Stomach smooth muscle (tissue), 2 donors: ENCODE measurements around the gene FGF2.
A peak's percentile ranks its signal among the peaks of the same experiment; 100 is the strongest.
"Not testable (repeated sequence)": the region's sequence is repeated elsewhere in the genome, so short reads cannot be mapped to it uniquely, and the experiment has no call there.

ENCODE experiments used
- H3K27ac ChIP-seq: one replicate; pipeline ENCODE4 v1.7.0; 2013; ENCODE audit warnings: mild to moderate bottlenecking, low read length, inconsistent platforms
- H3K27me3 ChIP-seq, 2 donors: one replicate each; pipeline ENCODE4 v1.7.0; 2013; ENCODE audit warnings: low read length in 2 of 2; ENCODE audit not compliant: insufficient read depth in 2 of 2, control insufficient read depth in 1 of 2
- H3K36me3 ChIP-seq, 2 donors: one replicate each; pipeline ENCODE4 v1.7.0; 2013; ENCODE audit warnings: low read length in 2 of 2; ENCODE audit not compliant: control insufficient read depth in 2 of 2, insufficient read depth in 2 of 2
- H3K4me1 ChIP-seq: one replicate; pipeline ENCODE4 v1.7.0; 2013; ENCODE audit warnings: low read length; ENCODE audit not compliant: control insufficient read depth, insufficient read depth
- H3K4me3 ChIP-seq, 2 donors: one replicate each; pipeline ENCODE4 v1.7.0; 2013; ENCODE audit warnings: low read length in 2 of 2
- H3K9ac ChIP-seq, 2 donors: one replicate each; pipeline ENCODE4 v1.7.0; 2013; ENCODE audit warnings: low read length in 2 of 2, mild to moderate bottlenecking in 1 of 2
- H3K9me3 ChIP-seq, 2 donors: one replicate each; pipeline ENCODE4 v1.7.0; 2013; ENCODE audit warnings: low read length in 2 of 2; ENCODE audit not compliant: control insufficient read depth in 2 of 2
- donor health status: healthy.
- donor health status: Pancreatic carcinoma.

Gene FGF2

DNA sequence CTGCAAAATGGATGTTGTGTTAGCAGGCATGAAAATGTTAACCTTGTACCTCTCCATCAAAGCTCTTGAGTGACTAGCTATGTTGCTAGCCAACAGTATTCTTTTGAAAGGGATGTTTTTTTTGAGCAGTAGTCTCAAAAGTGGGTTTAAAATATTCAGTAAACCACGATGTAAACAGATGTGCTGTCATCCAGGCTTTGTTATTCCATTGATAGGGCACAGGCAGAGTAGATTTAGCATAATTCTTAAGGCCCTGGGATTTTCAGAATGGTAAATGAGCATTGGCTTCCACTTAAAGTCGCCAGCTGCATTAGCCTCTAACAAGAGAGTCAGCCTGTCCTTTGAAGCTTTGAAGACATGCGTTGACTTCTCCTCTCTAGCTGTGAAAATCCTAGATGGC, 18.4 kb downstream of the FGF2 start:
- Histone ChIP-seq H3K36me3 (peaks cover 0 to 3% of the 10 kb centered on the region in 2 donors), H3K27me3 (no peaks in the 10 kb centered on the region), H3K27ac (no peak overlapping the region), H3K4me3 (no peak overlapping the region), H3K9ac (no peak overlapping the region), H3K9me3 (no peaks in the 10 kb centered on the region), H3K4me1 (peaks cover 15% of the 10 kb centered on the region)

DNA sequence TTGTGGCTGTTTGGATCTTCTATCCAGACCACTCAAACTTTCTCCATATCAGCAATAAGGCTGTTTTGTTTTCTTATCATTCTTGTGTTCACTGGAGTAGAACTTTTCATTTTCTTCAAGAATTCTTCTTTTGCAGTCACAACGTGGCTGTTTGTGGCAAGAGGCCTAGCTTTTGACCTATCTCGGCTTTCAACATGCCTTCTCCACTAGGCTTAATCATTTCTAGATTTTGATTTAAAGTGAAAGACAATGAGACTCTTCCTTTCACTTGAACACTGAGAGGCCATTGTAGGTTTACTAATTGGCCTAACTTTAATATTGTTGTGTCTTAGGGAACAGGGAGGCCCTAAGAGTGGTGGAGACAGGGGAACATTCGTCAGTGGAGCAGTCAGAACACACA, 19.1 kb downstream of the FGF2 start:
- Histone ChIP-seq H3K4me1 (peaks cover 12% of the 10 kb centered on the region), H3K9ac (no peak overlapping the region), H3K4me3 (no peak overlapping the region), H3K27ac (no peak overlapping the region), H3K27me3 (no peaks in the 10 kb centered on the region), H3K9me3 (no peaks in the 10 kb centered on the region), H3K36me3 (peaks cover 0 to 2% of the 10 kb centered on the region in 2 donors)

DNA sequence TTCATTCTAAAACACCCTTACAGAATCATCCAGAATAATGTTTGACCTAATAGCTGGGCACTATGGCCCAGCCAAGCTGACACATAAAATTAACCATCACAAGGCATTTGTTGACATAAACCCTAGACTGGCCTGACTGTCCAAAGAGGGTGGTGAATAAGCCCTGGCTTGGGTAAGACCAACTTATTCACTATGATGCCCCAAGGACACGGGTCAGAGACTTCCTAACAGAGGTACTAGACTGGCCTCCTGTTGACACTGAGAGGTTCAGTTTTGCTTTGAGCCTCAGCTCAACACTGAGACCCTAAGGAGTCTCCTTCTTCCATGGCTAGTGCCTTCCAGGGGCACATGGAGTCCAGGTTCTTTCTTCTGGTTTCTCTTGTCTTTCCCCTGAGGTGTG, 21.3 kb downstream of the FGF2 start:
- Histone ChIP-seq H3K36me3 (peaks cover 0 to 2% of the 10 kb centered on the region in 2 donors), H3K4me1 (peaks cover 8% of the 10 kb centered on the region), H3K9me3 (no peaks in the 10 kb centered on the region), H3K9ac (no peak overlapping the region), H3K27me3 (no peaks in the 10 kb centered on the region), H3K4me3 (no peak overlapping the region), H3K27ac (no peak overlapping the region)

DNA sequence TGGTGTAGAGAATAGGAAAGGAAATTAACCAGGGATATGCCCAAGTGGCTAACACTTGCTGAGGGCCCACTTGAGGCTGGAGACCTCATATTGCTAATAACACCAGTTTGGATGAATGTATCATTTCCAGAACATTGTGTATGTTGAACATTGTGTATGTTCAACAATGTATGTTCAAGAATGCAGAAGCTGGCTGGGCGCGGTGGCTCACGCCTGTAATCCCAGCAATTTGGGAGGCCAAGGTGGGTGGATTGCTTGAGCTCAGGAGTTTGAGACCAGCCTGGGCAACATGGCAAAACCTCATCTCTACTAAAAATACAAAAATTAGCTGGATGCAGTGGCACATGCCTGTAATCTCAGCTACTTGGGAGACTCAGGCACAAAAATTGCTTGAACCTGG, 23.2 kb downstream of the FGF2 start:
- H3K36me3 ChIP-seq, H3K27me3 ChIP-seq, H3K9ac ChIP-seq, H3K9me3 ChIP-seq, H3K4me3 ChIP-seq, H3K4me1 ChIP-seq, H3K27ac ChIP-seq: not testable (repeated sequence)

DNA sequence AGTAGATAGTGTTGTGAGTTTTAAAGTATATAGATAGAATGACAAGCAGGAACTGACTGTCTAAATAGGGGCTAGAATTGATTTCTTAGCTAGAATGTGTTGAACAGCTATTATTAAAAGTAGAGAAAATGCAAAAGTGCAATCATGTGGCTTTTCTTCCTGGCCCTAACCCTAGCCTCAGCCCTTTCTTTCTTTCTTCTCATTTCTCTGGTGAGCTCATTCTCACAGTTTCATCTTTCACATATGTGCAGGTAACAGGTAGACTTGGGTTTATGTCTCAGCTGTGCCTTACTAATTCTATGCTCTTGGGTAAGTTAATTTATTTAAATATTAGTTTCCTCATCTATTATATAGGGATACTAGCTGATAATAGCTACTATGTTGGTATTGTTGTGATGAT, 24.9 kb downstream of the FGF2 start:
- Histone ChIP-seq H3K9ac (no peak overlapping the region), H3K4me3 (no peak overlapping the region), H3K4me1 (peaks cover 9% of the 10 kb centered on the region), H3K27ac (no peak overlapping the region), H3K36me3 (peaks cover 0 to 2% of the 10 kb centered on the region in 2 donors), H3K27me3 (no peaks in the 10 kb centered on the region), H3K9me3 (no peaks in the 10 kb centered on the region)

DNA sequence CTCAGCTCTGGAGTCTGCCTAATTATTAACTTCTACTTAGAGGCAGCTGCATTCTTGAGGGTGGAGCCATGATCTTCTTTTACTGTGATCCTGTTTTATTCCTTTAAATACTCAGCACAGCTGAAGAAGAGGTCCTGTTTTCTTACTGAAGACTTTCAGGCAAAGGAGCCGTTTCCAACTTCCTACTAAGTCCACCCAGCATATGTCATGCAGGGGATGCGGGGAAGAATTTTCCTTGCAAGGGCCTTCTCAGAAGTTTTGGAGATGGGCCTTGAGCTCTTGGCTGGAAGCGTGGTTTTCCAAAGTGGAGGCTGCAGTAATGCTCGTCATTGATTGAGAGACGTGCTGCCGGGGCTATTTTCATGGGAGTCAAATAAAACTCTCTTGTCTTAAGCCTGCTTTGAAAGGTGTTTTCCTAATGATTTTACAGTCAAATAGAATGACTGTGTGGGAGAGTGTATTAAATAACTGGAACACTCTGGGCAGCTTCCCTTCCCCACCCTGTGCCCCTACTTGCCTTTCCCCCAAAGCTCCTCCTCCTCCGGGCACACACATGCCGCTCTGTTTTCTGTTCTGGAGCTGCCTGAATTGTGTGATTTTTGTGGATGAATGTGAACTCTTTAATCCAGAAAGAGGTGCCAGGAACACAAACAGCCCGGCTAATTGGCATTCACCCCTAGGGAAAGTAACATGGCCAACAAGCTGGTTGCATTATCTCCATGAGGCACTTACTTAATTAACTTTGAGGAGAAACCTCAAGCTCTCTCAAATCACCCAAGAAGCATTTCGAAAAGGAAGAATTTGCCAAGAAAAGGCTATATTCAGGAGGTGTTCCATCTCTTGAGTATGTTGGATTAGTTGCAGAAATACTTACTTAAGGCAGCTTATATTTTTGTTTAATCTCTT, 28.1 kb downstream of the FGF2 start:
- Histone ChIP-seq H3K27me3 (no peaks in the 10 kb centered on the region), H3K9ac (peak overlapping the region; percentile 29 to 37), H3K4me3 (peak overlapping the region; percentile 27 to 54), H3K36me3 (no peaks in the 10 kb centered on the region), H3K9me3 (no peaks in the 10 kb centered on the region), H3K27ac (peak overlapping the region; percentile 66), H3K4me1 (peaks cover 6% of the 10 kb centered on the region)

DNA sequence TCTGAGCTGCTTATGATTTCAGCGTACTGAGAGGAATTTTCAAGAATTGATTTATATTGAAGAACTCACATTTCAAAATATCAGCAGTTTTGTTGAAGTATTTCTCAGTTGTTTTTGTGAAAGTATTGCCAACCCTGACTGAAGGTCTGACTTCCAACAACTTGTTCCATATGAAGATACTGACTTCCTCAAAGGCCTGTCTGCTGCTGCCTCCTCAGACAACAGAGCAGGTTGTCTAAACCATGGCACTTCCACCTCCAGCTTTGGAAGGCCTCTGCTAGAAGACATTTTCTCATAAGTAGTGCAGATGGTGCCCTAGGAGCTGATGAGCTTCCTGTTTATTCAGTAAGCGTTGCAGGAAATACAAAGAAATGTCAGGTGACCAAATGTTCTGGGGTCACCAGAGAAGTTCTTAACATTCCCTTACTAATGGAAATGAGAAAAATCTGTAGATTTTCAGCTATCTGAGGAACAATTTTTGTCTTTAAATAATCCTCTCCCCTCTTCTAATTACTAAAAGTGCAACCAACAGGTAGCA, 28.8 kb downstream of the FGF2 start:
- Histone ChIP-seq H3K9ac (peak overlapping the region in 1 of 2 donors; percentile 29), H3K27me3 (no peaks in the 10 kb centered on the region), H3K27ac (no peak overlapping the region)

DNA sequence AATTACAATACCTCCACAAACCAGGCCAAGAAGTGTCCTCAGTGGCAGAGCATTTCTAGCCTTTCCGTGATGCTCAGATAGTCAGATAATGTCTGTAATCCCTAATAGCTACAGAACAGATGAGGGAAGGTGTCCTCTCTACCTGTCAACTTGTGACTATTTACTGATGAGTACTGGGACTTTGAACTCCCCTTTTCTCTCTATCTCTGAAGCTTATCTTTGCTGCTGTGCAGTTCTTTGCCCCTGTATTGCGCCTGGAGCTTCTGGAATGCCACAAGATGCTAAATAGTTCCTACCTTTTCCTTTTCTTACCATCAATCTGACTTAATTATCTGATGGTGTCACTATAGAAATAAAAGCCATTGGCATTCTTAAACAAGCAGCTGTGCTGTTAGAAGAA, 30.5 kb downstream of the FGF2 start:
- Histone ChIP-seq H3K4me3 (no peak overlapping the region), H3K27me3 (no peaks in the 10 kb centered on the region), H3K9ac (no peak overlapping the region), H3K4me1 (peaks cover 6% of the 10 kb centered on the region), H3K36me3 (no peaks in the 10 kb centered on the region), H3K9me3 (no peaks in the 10 kb centered on the region), H3K27ac (no peak overlapping the region)

More for the DNA sequence above, 28.8 kb downstream of the FGF2 start:
- Histone ChIP-seq H3K9me3 (no peaks in the 10 kb centered on the region), H3K4me3 (peak overlapping the region in 1 of 2 donors; percentile 27), H3K36me3 (no peaks in the 10 kb centered on the region), H3K4me1 (peaks cover 6% of the 10 kb centered on the region)

DNA sequence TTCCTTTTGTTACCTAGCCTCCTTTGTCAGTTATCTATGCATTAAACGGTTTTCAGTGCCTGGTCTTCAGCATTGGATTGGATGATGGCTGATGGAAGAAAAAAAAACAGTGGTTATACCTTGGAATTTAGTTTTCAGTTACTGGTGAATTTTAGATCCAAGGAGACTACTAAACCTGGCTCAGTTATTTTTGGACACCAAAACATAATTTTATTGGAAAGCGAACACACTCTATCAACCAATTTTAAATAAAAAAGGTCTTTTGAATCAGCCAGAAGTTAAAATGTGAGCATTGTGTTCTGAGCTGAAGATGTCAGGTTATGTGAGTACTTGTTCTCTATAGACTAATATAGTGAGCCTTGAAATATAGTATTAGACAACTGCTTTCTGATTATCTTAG, 32.1 kb downstream of the FGF2 start:
- Histone ChIP-seq H3K4me1 (peaks cover 6% of the 10 kb centered on the region), H3K27ac (no peak overlapping the region), H3K36me3 (no peaks in the 10 kb centered on the region), H3K4me3 (no peak overlapping the region), H3K27me3 (no peaks in the 10 kb centered on the region), H3K9me3 (no peaks in the 10 kb centered on the region), H3K9ac (no peak overlapping the region)

DNA sequence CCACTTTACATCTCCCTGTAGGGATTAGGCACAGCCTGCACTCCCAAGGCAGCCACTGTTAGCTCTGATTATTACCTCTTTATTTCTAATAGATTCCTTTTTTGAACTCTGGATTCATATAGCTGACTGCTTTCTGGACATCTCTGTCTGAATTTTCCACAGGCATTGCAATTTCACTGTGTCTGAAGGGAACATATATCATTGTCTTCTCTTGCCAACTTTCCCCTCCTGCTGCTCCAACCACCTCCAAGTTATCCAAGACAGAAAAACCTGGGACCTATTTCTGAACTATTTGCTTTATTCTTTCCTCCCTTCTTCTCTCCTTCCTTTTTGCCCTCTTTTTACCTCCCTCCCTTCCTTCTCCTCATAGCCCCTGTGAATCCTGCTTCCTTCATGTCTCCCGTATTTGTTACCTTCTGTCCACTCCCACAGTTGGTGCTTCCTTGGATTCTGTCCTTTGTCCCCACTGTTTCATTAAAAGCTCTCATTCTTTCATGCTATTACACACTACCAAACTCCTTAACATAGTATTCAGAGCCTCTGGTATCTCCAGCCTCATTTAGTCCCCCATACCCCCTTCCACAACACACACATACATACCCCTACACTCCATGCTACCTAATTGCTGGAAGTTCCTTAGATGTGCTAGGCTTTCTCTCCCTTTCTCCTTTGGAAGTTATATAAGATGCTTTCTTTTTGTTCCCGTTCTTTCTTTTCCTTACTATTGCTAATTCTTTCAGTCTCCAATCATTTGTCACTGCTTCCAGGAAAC, 34.7 kb downstream of the FGF2 start:
- Histone ChIP-seq H3K4me1 (no peaks in the 10 kb centered on the region), H3K9me3 (no peaks in the 10 kb centered on the region), H3K36me3 (no peaks in the 10 kb centered on the region), H3K27ac (no peak overlapping the region), H3K4me3 (no peak overlapping the region), H3K9ac (no peak overlapping the region), H3K27me3 (no peaks in the 10 kb centered on the region)
